Measurements from ENCODE around the gene NOL3. TPM values are rescaled to one million over a fixed set of nuclear protein-coding genes. Genes with fewer than 3 reads are reported as not detected.

NOL3 gene
- total and polyA plus RNA-seq, 12 donors, result 71.8 to 132 (median 84.1) TPM

DNA sequence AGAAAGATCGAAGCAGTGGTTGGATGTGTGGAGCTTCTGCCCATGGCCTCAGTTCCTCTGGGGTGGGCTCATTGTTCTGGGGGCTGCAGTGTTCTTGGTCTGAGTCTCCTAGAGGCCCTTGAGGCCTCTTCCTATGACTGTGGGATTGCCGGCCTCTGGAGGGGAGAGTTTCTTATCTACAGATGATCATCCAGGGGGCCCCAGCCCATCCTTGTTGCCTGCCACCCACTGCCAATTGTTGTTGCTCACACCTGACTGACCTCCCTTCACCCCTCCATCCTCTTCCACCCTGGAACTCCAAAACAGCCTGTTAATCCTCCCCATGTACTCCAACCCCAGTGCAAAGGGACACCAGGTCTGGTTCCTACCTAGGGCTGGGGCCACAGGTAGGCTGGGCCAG is 25.4 kb upstream of the NOL3 start:
- Histone ChIP-seq H3K4me3 (no peak overlapping the region), H3K4me1 (peaks cover 0 to 7% (median 0%) of the 10 kb centered on the region in 9 donors), H3K9me3 (no peaks in the 10 kb centered on the region), H3K27me3 (peaks cover 0 to 9% (median 0%) of the 10 kb centered on the region in 7 donors), H3K27ac (no peak overlapping the region), H3K36me3 (peaks cover 0 to 97% (median 56%) of the 10 kb centered on the region in 9 donors)
- WGBS, 2 donors, result 94 to 95% methylated on average over 2 of the region's 2 CpGs
- TF ChIP-seq, protein P1, sequence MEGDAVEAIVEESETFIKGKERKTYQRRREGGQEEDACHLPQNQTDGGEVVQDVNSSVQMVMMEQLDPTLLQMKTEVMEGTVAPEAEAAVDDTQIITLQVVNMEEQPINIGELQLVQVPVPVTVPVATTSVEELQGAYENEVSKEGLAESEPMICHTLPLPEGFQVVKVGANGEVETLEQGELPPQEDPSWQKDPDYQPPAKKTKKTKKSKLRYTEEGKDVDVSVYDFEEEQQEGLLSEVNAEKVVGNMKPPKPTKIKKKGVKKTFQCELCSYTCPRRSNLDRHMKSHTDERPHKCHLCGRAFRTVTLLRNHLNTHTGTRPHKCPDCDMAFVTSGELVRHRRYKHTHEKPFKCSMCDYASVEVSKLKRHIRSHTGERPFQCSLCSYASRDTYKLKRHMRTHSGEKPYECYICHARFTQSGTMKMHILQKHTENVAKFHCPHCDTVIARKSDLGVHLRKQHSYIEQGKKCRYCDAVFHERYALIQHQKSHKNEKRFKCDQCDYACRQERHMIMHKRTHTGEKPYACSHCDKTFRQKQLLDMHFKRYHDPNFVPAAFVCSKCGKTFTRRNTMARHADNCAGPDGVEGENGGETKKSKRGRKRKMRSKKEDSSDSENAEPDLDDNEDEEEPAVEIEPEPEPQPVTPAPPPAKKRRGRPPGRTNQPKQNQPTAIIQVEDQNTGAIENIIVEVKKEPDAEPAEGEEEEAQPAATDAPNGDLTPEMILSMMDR (IDR thresholded peaks at IDR 0.05), result no peak
- intact Hi-C loops (cut with DNase I), result no loop called here
- no peak for ATAC-seq
- DNase-seq, result no peak

DNA sequence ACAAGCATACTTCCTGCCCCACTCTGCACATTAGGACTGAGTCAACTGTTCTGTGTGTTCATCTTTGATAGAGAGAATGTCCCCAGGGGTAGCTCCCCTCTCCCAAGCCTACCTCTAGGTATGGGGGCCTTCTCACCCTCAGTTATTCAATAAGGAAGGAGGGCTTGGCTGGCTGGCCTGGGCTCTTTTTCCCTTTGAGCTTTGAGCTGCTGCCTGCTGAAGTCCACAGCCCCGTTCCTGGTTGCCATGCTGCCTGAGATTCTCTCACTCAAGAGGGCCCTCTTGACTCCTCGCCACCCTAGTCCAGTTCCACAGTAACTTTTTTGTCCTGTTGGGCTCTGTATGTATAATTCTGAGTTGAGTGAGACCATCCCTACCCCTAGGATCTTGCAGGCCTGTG is 24.6 kb upstream of the NOL3 start:
- no peak overlapping the region for H3K4me3 ChIP-seq
- ATAC-seq (no peak), DNase-seq (no peak)
- H3K4me1 ChIP-seq, result peaks cover 0 to 15% (median 3%) of the 10 kb centered on the region in 9 donors
- H3K27ac ChIP-seq, result no peak overlapping the region
- TF ChIP-seq, protein P1 (IDR thresholded peaks at IDR 0.05), result no peak
- peaks cover 0 to 17% (median 0%) of the 10 kb centered on the region in 7 donors for H3K27me3 ChIP-seq
- H3K36me3 ChIP-seq, result peaks cover 0 to 89% (median 48%) of the 10 kb centered on the region in 9 donors
- intact Hi-C loops (cut with DNase I), result no loop called here
- WGBS, 2 donors, result 82 to 100% methylated on average over 2 of the region's 2 CpGs
- H3K9me3 ChIP-seq, result no peaks in the 10 kb centered on the region

DNA sequence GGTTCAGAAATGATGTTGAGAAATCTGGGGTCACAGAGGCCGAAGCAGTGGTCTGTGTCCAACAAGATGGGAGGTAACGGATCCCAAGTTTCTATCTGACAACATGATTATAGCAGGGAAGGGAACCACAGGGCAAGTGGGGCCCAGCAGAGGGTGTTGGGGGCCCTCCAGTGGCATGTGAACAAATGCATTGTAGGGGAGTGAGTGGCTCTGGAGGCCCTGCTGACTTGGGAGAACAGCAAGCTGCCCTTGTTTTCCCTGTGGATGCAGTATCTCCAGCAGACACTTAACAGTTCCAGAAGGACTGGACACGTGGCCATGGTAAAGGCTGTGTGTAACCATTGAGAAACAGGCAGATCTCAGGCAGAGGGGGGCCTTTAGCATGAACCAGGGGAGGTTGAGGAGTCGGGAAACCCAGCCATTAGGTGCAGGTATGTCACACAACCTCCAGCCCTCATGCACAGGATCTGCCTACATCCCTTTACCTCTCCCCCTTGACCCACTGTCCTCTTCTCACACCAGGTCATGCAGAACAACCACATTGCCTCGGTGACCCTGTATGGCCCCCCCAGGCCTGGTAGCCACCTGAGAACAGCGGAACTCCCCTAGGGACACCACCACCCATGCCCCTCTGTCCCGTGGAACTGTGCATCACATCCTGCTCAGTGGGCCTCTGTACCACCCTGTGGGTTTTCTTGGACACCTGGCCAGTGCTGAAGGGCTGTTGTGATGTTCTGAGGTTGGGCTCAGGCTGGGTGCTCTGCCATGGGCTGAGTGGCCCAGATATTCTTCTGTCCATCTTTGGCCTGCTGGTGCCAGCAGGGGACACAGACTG is 23.6 kb upstream of the NOL3 start:
- Histone ChIP-seq H3K27ac (no peak overlapping the region), H3K4me3 (no peak overlapping the region), H3K36me3 (peaks cover 0 to 79% (median 41%) of the 10 kb centered on the region in 9 donors), H3K27me3 (peaks cover 0 to 27% (median 0%) of the 10 kb centered on the region in 7 donors), H3K9me3 (no peaks in the 10 kb centered on the region), H3K4me1 (peaks cover 2 to 22% (median 13%) of the 10 kb centered on the region in 9 donors)
- WGBS, 2 donors, result 79 to 86% methylated on average over 7 of the region's 7 CpGs
- intact Hi-C loops (cut with DNase I), result no loop called here
- ATAC-seq (no peak), DNase-seq (no peak)
- TF ChIP-seq, protein P1 (IDR thresholded peaks at IDR 0.05), result no peak

DNA sequence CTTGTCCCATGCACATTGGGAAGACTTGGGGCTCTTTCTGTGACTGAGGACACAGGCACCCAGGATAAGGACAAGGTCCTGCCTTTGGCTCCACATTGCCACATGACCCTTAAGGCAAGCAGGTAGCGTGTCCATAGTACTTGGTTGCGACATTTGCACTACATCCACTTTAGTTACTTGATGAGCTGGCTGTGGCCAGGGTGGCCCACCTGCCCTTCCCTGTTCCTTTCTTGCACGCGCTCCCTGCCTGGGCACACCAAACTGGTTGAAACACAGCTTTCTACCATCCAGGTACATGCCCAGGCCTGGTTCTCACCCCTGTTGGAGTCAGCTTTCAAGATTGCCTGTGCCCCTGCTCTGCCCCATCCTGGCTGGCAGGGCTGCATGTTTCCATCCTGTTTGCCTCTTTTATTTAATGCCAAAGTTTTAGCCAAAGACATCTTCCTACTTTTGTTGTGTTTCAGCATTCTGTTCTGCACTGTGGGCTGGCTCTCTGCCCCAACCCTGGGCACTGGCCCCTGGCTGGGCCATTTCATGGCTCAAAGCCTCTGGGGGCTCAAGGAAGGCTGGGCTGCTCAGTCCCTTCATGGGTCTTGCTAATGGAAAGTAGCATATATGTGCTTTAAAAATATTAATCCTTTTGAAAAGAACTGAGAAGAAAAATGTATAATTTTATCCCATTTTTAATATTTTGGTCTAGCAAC is 22.7 kb upstream of the NOL3 start:
- Histone ChIP-seq H3K4me1 (peaks cover 2 to 22% (median 13%) of the 10 kb centered on the region in 9 donors), H3K4me3 (no peak overlapping the region), H3K27ac (no peak overlapping the region), H3K36me3 (peaks cover 0 to 71% (median 34%) of the 10 kb centered on the region in 9 donors), H3K9me3 (no peaks in the 10 kb centered on the region), H3K27me3 (peaks cover 0 to 30% (median 0%) of the 10 kb centered on the region in 7 donors)
- TF ChIP-seq, protein P1 (IDR thresholded peaks at IDR 0.05), result no peak
- ATAC-seq (no peak), DNase-seq (no peak)
- 96 to 98% methylated on average over 4 of the region's 4 CpGs for WGBS, 2 donors
- intact Hi-C loops (cut with DNase I), result no loop called here
